ENCODE data around the gene POLD2.

Gene POLD2

GRCh38 chr7:44141221-44141850, 18.0 kb upstream of the POLD2 start, which contains the start of gene MYL7:
Gene MYL7 (minus strand): TSS chr7:44141332. CDS start chr7:44141305, 27 bp downstream.
- H3K9ac ChIP-seq (ENCODE audit: low read length): no peak within 1 kb of the TSS
- no peaks in the 10 kb centered on the region for H3K36me3 ChIP-seq (ENCODE audit: low read length)
- no peaks in the 10 kb centered on the region for H3K9me2 ChIP-seq (replicated peaks; ENCODE audit: insufficient read depth, low read length)
- no peaks in the 10 kb centered on the region for H3F3A ChIP-seq (ENCODE audit: insufficient read depth)
- H3K9me3 ChIP-seq (ENCODE audit: insufficient read depth, low read length): no peaks in the 10 kb centered on the region
- no peak within 1 kb of the TSS for H3K27ac ChIP-seq (ENCODE audit: low read depth, low read length)
- H4K20me1 ChIP-seq (ENCODE audit: low read depth, low read length): no peaks in the 10 kb centered on the region
- TF ChIP-seq EZH2phosphoT487 (conservative IDR thresholded peaks at IDR 0.05; ENCODE audit: low read length) (no peak), CTCF (IDR thresholded peaks at IDR 0.05; ENCODE audit: insufficient read depth, low read length, poor library complexity, severe bottlenecking) (no peak)
- H3K4me3 ChIP-seq (ENCODE audit: insufficient read depth, low read length, poor library complexity, severe bottlenecking): no peak within 1 kb of the TSS
- H3K4me2 ChIP-seq (ENCODE audit: low read depth, low read length, poor library complexity, severe bottlenecking): no peak within 1 kb of the TSS
- no peaks in the 10 kb centered on the region for H3K79me2 ChIP-seq (ENCODE audit: insufficient read depth, low read length)
- no peak within 1 kb of the TSS for H2AFZ ChIP-seq (ENCODE audit: low read depth, low read length, severe bottlenecking)
- no peaks in the 10 kb centered on the region for H3K27me3 ChIP-seq (ENCODE audit: low read length)

GRCh38 chr7:44140341-44140740, 17.0 kb upstream of the POLD2 start:
- no peaks in the 10 kb centered on the region for H4K20me1 ChIP-seq (ENCODE audit: low read depth, low read length)
- no peak overlapping the region for H3K4me2 ChIP-seq (ENCODE audit: low read depth, low read length, poor library complexity, severe bottlenecking)
- H3K4me3 ChIP-seq (ENCODE audit: insufficient read depth, low read length, poor library complexity, severe bottlenecking): no peak overlapping the region

GRCh38 chr7:44139311-44140010, 16.1 kb upstream of the POLD2 start:
- TF ChIP-seq CTCF (IDR thresholded peaks at IDR 0.05; ENCODE audit: insufficient read depth, low read length, poor library complexity, severe bottlenecking) (no peak), EZH2phosphoT487 (conservative IDR thresholded peaks at IDR 0.05; ENCODE audit: low read length) (no peak)
- H3F3A ChIP-seq (ENCODE audit: insufficient read depth): no peaks in the 10 kb centered on the region

More at GRCh38 chr7:44140341-44140740, 17.0 kb upstream of the POLD2 start:
- no peak overlapping the region for H3K9ac ChIP-seq (ENCODE audit: low read length)
- H3K79me2 ChIP-seq (ENCODE audit: insufficient read depth, low read length): no peaks in the 10 kb centered on the region
- H3F3A ChIP-seq (ENCODE audit: insufficient read depth): no peaks in the 10 kb centered on the region
- no peak overlapping the region for H2AFZ ChIP-seq (ENCODE audit: low read depth, low read length, severe bottlenecking)
- H3K36me3 ChIP-seq (ENCODE audit: low read length): no peaks in the 10 kb centered on the region
- H3K9me3 ChIP-seq (ENCODE audit: insufficient read depth, low read length): no peaks in the 10 kb centered on the region
- no peaks in the 10 kb centered on the region for H3K27me3 ChIP-seq (ENCODE audit: low read length)
- H3K9me2 ChIP-seq (replicated peaks; ENCODE audit: insufficient read depth, low read length): no peaks in the 10 kb centered on the region
- TF ChIP-seq CTCF (IDR thresholded peaks at IDR 0.05; ENCODE audit: insufficient read depth, low read length, poor library complexity, severe bottlenecking): no peak
- no peak overlapping the region for H3K27ac ChIP-seq (ENCODE audit: low read depth, low read length)

More at GRCh38 chr7:44139311-44140010, 16.1 kb upstream of the POLD2 start:
- Histone ChIP-seq H3K27me3 (ENCODE audit: low read length) (no peaks in the 10 kb centered on the region), H2AFZ (ENCODE audit: low read depth, low read length, severe bottlenecking) (no peak overlapping the region), H4K20me1 (ENCODE audit: low read depth, low read length) (no peaks in the 10 kb centered on the region), H3K79me2 (ENCODE audit: insufficient read depth, low read length) (no peaks in the 10 kb centered on the region), H3K4me2 (ENCODE audit: low read depth, low read length, poor library complexity, severe bottlenecking) (no peak overlapping the region), H3K4me3 (ENCODE audit: insufficient read depth, low read length, poor library complexity, severe bottlenecking) (no peak overlapping the region), H3K36me3 (ENCODE audit: low read length) (no peaks in the 10 kb centered on the region), H3K9me2 (replicated peaks; ENCODE audit: insufficient read depth, low read length) (no peaks in the 10 kb centered on the region), H3K9ac (ENCODE audit: low read length) (no peak overlapping the region), H3K9me3 (ENCODE audit: insufficient read depth, low read length) (no peaks in the 10 kb centered on the region), H3K27ac (ENCODE audit: low read depth, low read length) (no peak overlapping the region)

Measured in SU-DHL-6 (cell line).